Loucy (cell line): ENCODE measurements around the gene SLC22A16.
"Not testable (repeated sequence)": the region's sequence is repeated elsewhere in the genome, so short reads cannot be mapped to it uniquely, and the experiment has no call there.

ENCODE experiments used
- H2AFZ ChIP-seq: fragments of 200-600 bp; sonication (generic); 2 replicates; pipeline ENCODE4 v1.6.0; 2016; ENCODE audit warnings: antibody characterized with exemption, mild to moderate bottlenecking, low read length, moderate library complexity
- H3F3A ChIP-seq: fragments of 200-600 bp; 2 replicates; pipeline ENCODE4 v1.6.0; 2016; ENCODE audit warnings: antibody characterized with exemption, low read depth, mild to moderate bottlenecking
- H3K27me3 ChIP-seq: fragments of 200-600 bp; sonication (generic); 2 replicates; pipeline ENCODE4 v1.6.1; 2014; ENCODE audit warnings: low read length, mild to moderate bottlenecking; ENCODE audit not compliant: insufficient read depth, poor library complexity, severe bottlenecking
- H3K36me3 ChIP-seq: fragments of 200-600 bp; sonication (generic); 2 replicates; pipeline ENCODE4 v1.6.1; 2016; ENCODE audit warnings: low read length; ENCODE audit not compliant: insufficient read depth
- H3K4me1 ChIP-seq: fragments of 200-600 bp; sonication (generic); 2 replicates; pipeline ENCODE4 v1.5.1; 2014; ENCODE audit warnings: low read length, mild to moderate bottlenecking; ENCODE audit not compliant: insufficient read depth, poor library complexity, severe bottlenecking
- H3K4me2 ChIP-seq: fragments of 200-600 bp; sonication (generic); 2 replicates; pipeline ENCODE4 v1.6.0; 2014; ENCODE audit warnings: antibody characterized with exemption, low read length, low read depth, mild to moderate bottlenecking; ENCODE audit not compliant: poor library complexity, severe bottlenecking
- H3K4me3 ChIP-seq: fragments of 200-600 bp; sonication (generic); 2 replicates; pipeline ENCODE4 v1.5.1; 2014; ENCODE audit warnings: low read length, mild to moderate bottlenecking, mixed read lengths; ENCODE audit not compliant: poor library complexity, severe bottlenecking
- H3K79me2 ChIP-seq: fragments of 200-600 bp; sonication (generic); 2 replicates; pipeline ENCODE4 v1.6.1; 2014; ENCODE audit warnings: low read length; ENCODE audit not compliant: insufficient read depth
- H3K9ac ChIP-seq: fragments of 200-600 bp; sonication (generic); 2 replicates; pipeline ENCODE4 v1.6.0; 2014; ENCODE audit warnings: mild to moderate bottlenecking, low read depth, low read length, moderate library complexity; ENCODE audit not compliant: poor library complexity, severe bottlenecking
- H3K9me2 ChIP-seq: fragments of 200-600 bp; sonication (generic); replicated peaks from 2 replicates; pipeline ENCODE4 v1.6.1; 2016; ENCODE audit warnings: low read depth, low read length, mixed read lengths
- H3K9me3 ChIP-seq: fragments of 200-600 bp; sonication (generic); 2 replicates; pipeline ENCODE4 v1.6.1; 2014; ENCODE audit warnings: mild to moderate bottlenecking, antibody characterized with exemption, low read length, low read depth; ENCODE audit not compliant: insufficient read depth
- H4K20me1 ChIP-seq: fragments of 200-600 bp; sonication (generic); 2 replicates; pipeline ENCODE4 v1.6.0; 2014; ENCODE audit warnings: antibody characterized with exemption, low read length, mild to moderate bottlenecking; ENCODE audit not compliant: insufficient read depth, poor library complexity, severe bottlenecking
- CTCF ChIP-seq: fragments of 200-600 bp; sonication (generic); conservative IDR thresholded peaks from 2 replicates; pipeline ENCODE4 v1.5.1; 2014; ENCODE audit warnings: mild to moderate bottlenecking, antibody characterized with exemption, low read length
- EZH2phosphoT487 ChIP-seq: fragments of 200-600 bp; IDR thresholded peaks from 2 replicates; pipeline ENCODE4 v1.6.1; 2018; ENCODE audit warnings: antibody characterized with exemption, mild to moderate bottlenecking, moderate library complexity, borderline replicate concordance

The SLC22A16 gene

GRCh38 chr6:110509617-110510241 lies 33.3 kb upstream of the SLC22A16 start:
- no peaks in the 10 kb centered on the region for H3K9me3 ChIP-seq
- H3K4me2 ChIP-seq, result no peak overlapping the region
- no peaks in the 10 kb centered on the region for H3K79me2 ChIP-seq
- H3F3A ChIP-seq, result no peaks in the 10 kb centered on the region
- no peaks in the 10 kb centered on the region for H3K36me3 ChIP-seq
- no peaks in the 10 kb centered on the region for H3K27me3 ChIP-seq
- TF ChIP-seq CTCF (no peak), EZH2phosphoT487 (no peak)
- no peaks in the 10 kb centered on the region for H3K4me1 ChIP-seq
- H4K20me1 ChIP-seq, result no peaks in the 10 kb centered on the region
- H3K4me3 ChIP-seq, result no peak overlapping the region
- H3K9me2 ChIP-seq, result no peaks in the 10 kb centered on the region
- H2AFZ ChIP-seq, result no peak overlapping the region
- H3K9ac ChIP-seq, result no peak overlapping the region

- H3K9me2 ChIP-seq, H3K4me1 ChIP-seq, H4K20me1 ChIP-seq, H3K79me2 ChIP-seq, H3K9me3 ChIP-seq, H2AFZ ChIP-seq, H3F3A ChIP-seq, H3K4me3 ChIP-seq, H3K9ac ChIP-seq, H3K36me3 ChIP-seq, H3K27me3 ChIP-seq, H3K4me2 ChIP-seq: not testable (repeated sequence)
These were observed 28.5 kb upstream of the SLC22A16 start for GRCh38 chr6:110504891-110505290.

GRCh38 chr6:110495949-110496348 lies 19.5 kb upstream of the SLC22A16 start:
- Histone ChIP-seq H3F3A (no peaks in the 10 kb centered on the region), H3K79me2 (no peaks in the 10 kb centered on the region), H3K9ac (no peak overlapping the region), H3K4me2 (no peak overlapping the region), H2AFZ (no peak overlapping the region), H3K9me3 (no peaks in the 10 kb centered on the region), H3K9me2 (no peaks in the 10 kb centered on the region), H3K36me3 (no peaks in the 10 kb centered on the region), H4K20me1 (no peaks in the 10 kb centered on the region), H3K4me1 (peaks cover 2% of the 10 kb centered on the region), H3K27me3 (no peaks in the 10 kb centered on the region), H3K4me3 (no peak overlapping the region)
- TF ChIP-seq CTCF (no peak), EZH2phosphoT487 (no peak)

- Histone ChIP-seq H3K4me3 (no peak overlapping the region), H3K4me2 (no peak overlapping the region), H3K9me2 (no peaks in the 10 kb centered on the region), H2AFZ (no peak overlapping the region), H3K27me3 (no peaks in the 10 kb centered on the region), H3F3A (no peaks in the 10 kb centered on the region), H3K36me3 (no peaks in the 10 kb centered on the region), H4K20me1 (no peaks in the 10 kb centered on the region), H3K79me2 (no peaks in the 10 kb centered on the region), H3K9ac (no peak overlapping the region), H3K4me1 (peaks cover 2% of the 10 kb centered on the region), H3K9me3 (no peaks in the 10 kb centered on the region)
- TF ChIP-seq EZH2phosphoT487 (no peak), CTCF (no peak)
These were observed 16.9 kb upstream of the SLC22A16 start for GRCh38 chr6:110493253-110493800.
